ENCODE results near the gene CASD1.

DNA sequence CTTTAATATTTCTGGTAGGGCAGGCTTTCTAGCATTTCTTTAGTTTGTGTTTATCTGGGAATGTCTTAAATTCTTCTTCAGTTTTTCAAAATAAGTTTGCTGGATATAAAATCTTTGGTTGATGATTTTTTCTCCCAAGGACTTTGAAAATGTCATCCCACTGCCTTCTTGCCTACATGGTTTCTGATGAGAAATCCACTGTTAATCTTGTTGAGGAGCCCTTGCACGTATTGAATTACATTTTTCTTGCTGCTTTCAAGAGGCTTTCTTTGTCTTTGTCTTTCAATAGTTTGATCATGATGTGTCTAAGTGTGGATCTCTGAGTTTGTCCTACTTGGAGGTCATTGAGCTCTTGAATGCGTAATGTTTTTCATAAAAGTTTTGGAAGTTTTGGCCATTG lies 66.0 kb downstream of the CASD1 start:
- TF ChIP-seq, protein P1, sequence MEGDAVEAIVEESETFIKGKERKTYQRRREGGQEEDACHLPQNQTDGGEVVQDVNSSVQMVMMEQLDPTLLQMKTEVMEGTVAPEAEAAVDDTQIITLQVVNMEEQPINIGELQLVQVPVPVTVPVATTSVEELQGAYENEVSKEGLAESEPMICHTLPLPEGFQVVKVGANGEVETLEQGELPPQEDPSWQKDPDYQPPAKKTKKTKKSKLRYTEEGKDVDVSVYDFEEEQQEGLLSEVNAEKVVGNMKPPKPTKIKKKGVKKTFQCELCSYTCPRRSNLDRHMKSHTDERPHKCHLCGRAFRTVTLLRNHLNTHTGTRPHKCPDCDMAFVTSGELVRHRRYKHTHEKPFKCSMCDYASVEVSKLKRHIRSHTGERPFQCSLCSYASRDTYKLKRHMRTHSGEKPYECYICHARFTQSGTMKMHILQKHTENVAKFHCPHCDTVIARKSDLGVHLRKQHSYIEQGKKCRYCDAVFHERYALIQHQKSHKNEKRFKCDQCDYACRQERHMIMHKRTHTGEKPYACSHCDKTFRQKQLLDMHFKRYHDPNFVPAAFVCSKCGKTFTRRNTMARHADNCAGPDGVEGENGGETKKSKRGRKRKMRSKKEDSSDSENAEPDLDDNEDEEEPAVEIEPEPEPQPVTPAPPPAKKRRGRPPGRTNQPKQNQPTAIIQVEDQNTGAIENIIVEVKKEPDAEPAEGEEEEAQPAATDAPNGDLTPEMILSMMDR (IDR thresholded peaks at IDR 0.05): no peak
- TF ChIP-seq POLR2A (IDR thresholded peaks at IDR 0.05): no peak
